Heart right ventricle (tissue), 16 donors: Measurements from ENCODE around the gene EXD3. TPM values are rescaled to one million over a fixed set of nuclear protein-coding genes. Genes with fewer than 3 reads are reported as not detected.

Source experiments
- ATAC-seq, 8 donors: fragments of 200-7000 bp; cut with Tn5 transposase; one replicate each; pipeline ENCODE4 v1.9.1; 2020; ENCODE audit warnings: mild to moderate bottlenecking in 8 of 8, moderate library complexity in 8 of 8, moderate number of reproducible peaks in 1 of 8
- DNase-seq, 2 donors: peaks; one replicate each; pipeline ENCODE4 v3.0.0-alpha.2; 2020
- H3K27ac ChIP-seq, 10 donors: fragments of 200-600 bp; sonication (generic) in 2 of 10; one replicate each; pipeline versions ENCODE4 v1.5.0 to v1.8.0; 2020 to 2022; ENCODE audit warnings: mild to moderate bottlenecking in 3 of 10
- H3K27me3 ChIP-seq, 7 donors: fragments of 200-600 bp; one replicate each; pipeline ENCODE4 v1.8.0; 2021 to 2022; ENCODE audit warnings: mild to moderate bottlenecking in 2 of 7
- H3K36me3 ChIP-seq, 9 donors: fragments of 200-600 bp; sonication (generic) in 1 of 9; one replicate each; pipeline versions ENCODE4 v1.5.0 to v1.8.0; 2020 to 2022; ENCODE audit warnings: mild to moderate bottlenecking in 2 of 9
- H3K4me1 ChIP-seq, 9 donors: fragments of 200-600 bp; sonication (generic) in 1 of 9; one replicate each; pipeline versions ENCODE4 v1.5.0 to v1.8.0; 2020 to 2022; ENCODE audit warnings: mild to moderate bottlenecking in 4 of 9
- H3K4me3 ChIP-seq, 10 donors: fragments of 200-600 bp; sonication (generic) in 2 of 10; one replicate each; pipeline versions ENCODE4 v1.5.0 to v1.8.0; 2020 to 2022; ENCODE audit warnings: mild to moderate bottlenecking in 7 of 10, moderate library complexity in 2 of 10
- H3K9me3 ChIP-seq, 11 donors: fragments of 200-600 bp in 10 of 11; sonication (generic) in 2 of 11; one replicate each; pipeline versions ENCODE4 v1.5.0 to v1.8.0; 2013 to 2022; ENCODE audit warnings: mild to moderate bottlenecking in 2 of 11, control low read depth in 1 of 11, moderate library complexity in 1 of 11
- CTCF ChIP-seq, 9 donors: fragments of 200-600 bp; sonication (generic) in 2 of 9; IDR thresholded peaks; one replicate each; pipeline versions ENCODE4 v1.5.0 to v1.8.0; 2021 to 2022; ENCODE audit warnings: antibody characterized with exemption in 9 of 9, mild to moderate bottlenecking in 5 of 9, moderate library complexity in 1 of 9
- WGBS, 2 donors: extraction: QIAGEN DNeasy Blood & Tissue Kit; methylation state at CpG; one replicate each; pipeline ENCODE4 v1.1.7; 2013; ENCODE audit warnings: inconsistent platforms in 1 of 2; 5-methylcytosine and 5-hydroxymethylcytosine counted together
- intact Hi-C, 10 donors: fragments of 100-400 bp; cut with DNase I; formaldehyde crosslinking; loops; one replicate each; pipeline versions ENCODE4 v1.11.1 to v1.14.2; 2022
- polyA plus RNA-seq, 2 donors: library from polyadenylated mRNA; stranded (reverse); fragments of 200-250 nt; gene quantifications; one replicate each; pipeline ENCODE4 v1.2.3, GENCODE V29; 2013
- total RNA-seq, 10 donors: library from RNA; stranded (reverse); fragmentation: NEBNext Ultra II Directional in 3 of 10; extraction: Animal tissue kit (Norgen Biotek cat#: 25700) in 3 of 10; gene quantifications; one replicate each; pipeline versions ENCODE4 v1.2.1 to v1.2.4, GENCODE V29; 2021 to 2023
- donor health status: Arrhythmogenic right ventricular cardiomyopathy.
- donor health status: ischemic (EF 13 %, LVEDD 7.1; RV severe dilation, severe dysfunction).
- donor health status: healthy with polysubstance abuse.
- donor health status: DM: no; HTN: yes; CAD: no.
- donor health status: DM: no; HTN: no; CAD: no.
- donor health status: ischemic (EF 25% LVEDD 6.9; RV normal size, moderate dysfunction).
- donor health status: ischemic (EF 25% LVEDD 5.7; RV mildly dilated, moderate dysfunction).
- donor health status: healthy.
- donor health status: DM: yes; HTN: yes; CAD: no.
- donor health status: Ischemic cardiomyopathy.
- donor health status: ischemic (EF 35%, LVEDD 5.7; RV mildly dilated, moderate dysfunction).
- donor health status: nonischemic (EF 11% LVEDD 7.7; RV severe dilation, severe dysfunction).
- donor health status: DM: yes; HTN: yes; CAD: no.
- donor health status: PGD.
- donor health status: ischemic (EF 29% LVEDD 5.4; RV normal size, mild dysfunction).
- donor health status: nonischemic (EF 23%, LVEDD 6.1; RV moderate dilation, normal function).

The EXD3 gene
- total and polyA plus RNA-seq, 12 donors, result 5.8 to 33.0 (median 9.2) TPM

GRCh38 chr9:137403269-137403668 lies 19.7 kb downstream of the EXD3 start:
- H3K27me3 ChIP-seq, result peaks cover 0 to 22% (median 0%) of the 10 kb centered on the region in 7 donors
- H3K4me1 ChIP-seq, result peaks cover 6 to 27% (median 20%) of the 10 kb centered on the region in 9 donors
- H3K36me3 ChIP-seq, result no peaks in the 10 kb centered on the region
- no peak overlapping the region for H3K4me3 ChIP-seq
- no peak for ATAC-seq
- DNase-seq, result no peak
- WGBS, 2 donors, result 94 to 97% methylated on average over 15 of the region's 15 CpGs
- intact Hi-C loops, result no loop called here
- H3K9me3 ChIP-seq, result no peaks in the 10 kb centered on the region
- H3K27ac ChIP-seq, result no peak overlapping the region
- no peak for TF ChIP-seq CTCF (IDR thresholded peaks at IDR 0.05)

- Histone ChIP-seq H3K4me3 (no peak overlapping the region), H3K27me3 (peaks cover 0 to 19% (median 0%) of the 10 kb centered on the region in 7 donors), H3K4me1 (peaks cover 6 to 25% (median 17%) of the 10 kb centered on the region in 9 donors), H3K27ac (no peak overlapping the region), H3K9me3 (peaks cover 0 to under 1% (median 0%) of the 10 kb centered on the region in 11 donors), H3K36me3 (no peaks in the 10 kb centered on the region)
- ATAC-seq (no peak), DNase-seq (no peak)
- WGBS, 2 donors, result 89 to 90% methylated on average over 11 of the region's 11 CpGs
- intact Hi-C loops, result no loop called here
- no peak for TF ChIP-seq CTCF (IDR thresholded peaks at IDR 0.05)
These were observed 20.2 kb downstream of the EXD3 start for GRCh38 chr9:137402746-137403145.

- intact Hi-C loops, result loop anchor here in 1 of 10 donors (10.0 kb wide), 1 partner anchor 54 kb away; no protein-coding TSS in a partner anchor
- Histone ChIP-seq H3K27me3 (no peaks in the 10 kb centered on the region), H3K36me3 (peaks cover 0 to 8% (median 0%) of the 10 kb centered on the region in 9 donors), H3K4me3 (no peak overlapping the region), H3K4me1 (peaks cover 0 to 7% (median 0%) of the 10 kb centered on the region in 9 donors), H3K9me3 (peaks cover 0 to 4% (median 0%) of the 10 kb centered on the region in 11 donors), H3K27ac (no peak overlapping the region)
- no peak for ATAC-seq
- TF ChIP-seq CTCF (IDR thresholded peaks at IDR 0.05), result no peak
- WGBS, 2 donors, result 95 to 96% methylated on average over 53 to 60 of the region's 60 CpGs
- DNase-seq, result no peak
These were observed 24.1 kb downstream of the EXD3 start for GRCh38 chr9:137398561-137399468.

GRCh38 chr9:137397675-137398423 lies 25.1 kb downstream of the EXD3 start:
- ATAC-seq (no peak), DNase-seq (no peak)
- TF ChIP-seq CTCF (IDR thresholded peaks at IDR 0.05), result no peak
- H3K4me3 ChIP-seq, result no peak overlapping the region
- no peak overlapping the region for H3K27ac ChIP-seq
- H3K9me3 ChIP-seq, result peaks cover 0 to 4% (median 0%) of the 10 kb centered on the region in 11 donors
- peaks cover 0 to 7% (median 0%) of the 10 kb centered on the region in 9 donors for H3K4me1 ChIP-seq
- intact Hi-C loops, result loop anchor here in 1 of 10 donors (10.0 kb wide), 1 partner anchor 53 kb away; no protein-coding TSS in a partner anchor
- no peaks in the 10 kb centered on the region for H3K27me3 ChIP-seq
- peaks cover 0 to 9% (median 0%) of the 10 kb centered on the region in 9 donors for H3K36me3 ChIP-seq
- WGBS, 2 donors, result 98% methylated on average over 20 of the region's 20 CpGs
